ENCODE data around the gene KIF21B.

KIF21B gene, protein sequence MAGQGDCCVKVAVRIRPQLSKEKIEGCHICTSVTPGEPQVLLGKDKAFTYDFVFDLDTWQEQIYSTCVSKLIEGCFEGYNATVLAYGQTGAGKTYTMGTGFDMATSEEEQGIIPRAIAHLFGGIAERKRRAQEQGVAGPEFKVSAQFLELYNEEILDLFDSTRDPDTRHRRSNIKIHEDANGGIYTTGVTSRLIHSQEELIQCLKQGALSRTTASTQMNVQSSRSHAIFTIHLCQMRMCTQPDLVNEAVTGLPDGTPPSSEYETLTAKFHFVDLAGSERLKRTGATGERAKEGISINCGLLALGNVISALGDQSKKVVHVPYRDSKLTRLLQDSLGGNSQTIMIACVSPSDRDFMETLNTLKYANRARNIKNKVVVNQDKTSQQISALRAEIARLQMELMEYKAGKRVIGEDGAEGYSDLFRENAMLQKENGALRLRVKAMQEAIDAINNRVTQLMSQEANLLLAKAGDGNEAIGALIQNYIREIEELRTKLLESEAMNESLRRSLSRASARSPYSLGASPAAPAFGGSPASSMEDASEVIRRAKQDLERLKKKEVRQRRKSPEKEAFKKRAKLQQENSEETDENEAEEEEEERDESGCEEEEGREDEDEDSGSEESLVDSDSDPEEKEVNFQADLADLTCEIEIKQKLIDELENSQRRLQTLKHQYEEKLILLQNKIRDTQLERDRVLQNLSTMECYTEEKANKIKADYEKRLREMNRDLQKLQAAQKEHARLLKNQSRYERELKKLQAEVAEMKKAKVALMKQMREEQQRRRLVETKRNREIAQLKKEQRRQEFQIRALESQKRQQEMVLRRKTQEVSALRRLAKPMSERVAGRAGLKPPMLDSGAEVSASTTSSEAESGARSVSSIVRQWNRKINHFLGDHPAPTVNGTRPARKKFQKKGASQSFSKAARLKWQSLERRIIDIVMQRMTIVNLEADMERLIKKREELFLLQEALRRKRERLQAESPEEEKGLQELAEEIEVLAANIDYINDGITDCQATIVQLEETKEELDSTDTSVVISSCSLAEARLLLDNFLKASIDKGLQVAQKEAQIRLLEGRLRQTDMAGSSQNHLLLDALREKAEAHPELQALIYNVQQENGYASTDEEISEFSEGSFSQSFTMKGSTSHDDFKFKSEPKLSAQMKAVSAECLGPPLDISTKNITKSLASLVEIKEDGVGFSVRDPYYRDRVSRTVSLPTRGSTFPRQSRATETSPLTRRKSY (N-terminal part only)

DNA sequence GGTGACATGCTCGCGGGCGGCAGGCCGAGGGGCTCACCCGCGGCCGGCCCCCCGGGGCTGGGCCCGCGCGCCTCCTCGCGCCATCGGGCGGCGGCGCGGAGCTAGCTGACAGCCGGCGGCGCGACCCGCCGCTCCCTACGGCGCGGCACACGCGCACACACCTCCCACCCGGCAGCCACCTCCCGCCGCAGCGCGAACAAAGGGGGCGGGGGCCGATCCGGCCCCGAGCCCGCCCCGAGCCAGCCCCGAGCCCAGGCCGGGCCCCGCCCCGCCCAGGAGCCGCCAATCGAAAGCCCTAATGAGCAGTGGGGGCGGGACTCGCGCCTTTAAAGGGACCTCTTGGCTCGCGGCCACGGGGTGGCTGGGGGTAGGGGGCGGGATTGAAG lies at the start of gene KIF21B:
KIF21B (minus strand) TSS at position 198 of the 386 bp plus-strand sequence. CDS start 331 bp downstream, outside the sequence.
- peak; percentile 74 to 85 (median 75) for DNase-seq (ENCODE audit: low read depth in 2 of 3, low spot score in 2 of 3)

DNA sequence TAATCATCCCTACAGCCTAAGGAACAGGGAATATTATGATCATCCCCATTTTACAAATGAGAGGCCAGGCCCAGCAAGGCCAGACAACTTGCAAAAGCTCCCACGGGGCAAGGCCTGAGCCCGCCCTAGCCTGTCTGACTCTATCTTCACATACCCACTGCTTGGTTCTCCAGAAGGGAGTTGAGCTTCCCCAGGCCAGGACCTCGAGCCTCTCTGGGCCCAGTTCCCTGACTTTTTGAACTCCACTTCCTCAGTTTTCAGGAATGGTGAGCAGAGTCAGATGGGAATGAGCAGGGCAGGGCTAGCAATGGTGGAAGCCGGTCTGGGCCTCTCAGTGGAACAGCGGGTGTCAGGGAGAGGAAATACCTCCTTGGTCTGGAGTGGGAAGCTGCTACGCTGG lies 49.4 kb upstream of the KIF21B start:
- no peak for DNase-seq (ENCODE audit: low read depth in 2 of 3, low spot score in 2 of 3)

DNA sequence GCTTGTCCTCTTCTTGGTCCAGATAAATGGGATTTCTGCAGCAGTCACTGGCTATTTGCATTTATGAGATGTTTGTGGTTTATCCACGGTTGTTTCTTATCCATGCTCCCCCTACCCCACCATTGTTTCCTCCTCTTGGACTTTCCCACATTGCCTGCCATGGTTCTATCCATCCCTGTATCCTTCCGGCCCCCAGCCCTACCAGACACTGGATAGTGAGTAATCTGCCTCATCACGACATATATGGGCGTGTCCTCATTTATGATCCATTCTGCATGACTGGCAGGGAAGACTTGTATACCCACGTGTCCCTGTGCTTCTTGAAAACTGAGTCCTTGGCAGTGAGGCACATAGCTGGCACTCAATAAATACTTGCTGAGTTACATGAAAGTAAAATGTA lies 48.6 kb upstream of the KIF21B start:
- DNase-seq (ENCODE audit: low read depth in 2 of 3, low spot score in 2 of 3), result no peak

DNA sequence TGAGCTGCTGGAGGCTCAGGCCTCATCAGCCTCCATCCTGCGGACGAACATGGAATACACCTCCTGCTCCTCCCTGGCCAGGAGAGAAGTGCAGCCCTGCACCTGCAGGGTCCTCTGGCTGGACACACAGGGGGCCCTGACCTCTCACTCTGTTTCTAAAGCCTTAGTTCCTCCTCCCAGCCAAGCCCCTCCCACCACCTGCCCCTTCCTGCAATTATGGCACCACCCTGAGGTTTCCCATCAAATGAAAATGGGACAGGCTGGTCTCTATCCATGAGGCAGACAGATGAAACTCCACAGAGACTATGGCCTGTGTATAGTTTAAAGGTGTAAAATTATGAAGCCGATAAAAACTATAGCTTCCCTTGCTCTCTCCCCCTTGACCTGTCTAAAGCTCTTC lies 46.1 kb upstream of the KIF21B start:
- DNase-seq (ENCODE audit: low read depth in 2 of 3, low spot score in 2 of 3), result no peak

DNA sequence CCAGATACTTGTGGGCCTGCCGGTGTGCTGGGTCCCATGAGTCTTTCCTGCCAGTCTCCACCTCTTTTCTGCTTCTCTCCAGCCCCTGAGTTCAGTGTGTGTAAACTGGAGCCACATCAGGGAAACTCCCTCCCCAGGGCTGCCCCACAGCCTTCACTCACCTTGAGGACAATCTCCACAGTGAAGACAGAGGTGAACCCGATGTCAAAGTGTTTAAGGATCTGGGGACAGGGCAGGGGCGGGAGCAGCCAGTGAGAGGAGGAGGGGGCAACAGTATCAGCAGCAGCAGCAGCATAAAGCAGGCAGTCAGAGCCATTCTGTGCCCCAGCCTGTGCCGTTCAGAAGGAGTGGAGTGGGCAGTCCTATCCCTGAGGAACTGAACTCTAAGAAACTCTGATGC lies 45.5 kb upstream of the KIF21B start:
- DNase-seq (ENCODE audit: low read depth in 2 of 3, low spot score in 2 of 3), result no peak

DNA sequence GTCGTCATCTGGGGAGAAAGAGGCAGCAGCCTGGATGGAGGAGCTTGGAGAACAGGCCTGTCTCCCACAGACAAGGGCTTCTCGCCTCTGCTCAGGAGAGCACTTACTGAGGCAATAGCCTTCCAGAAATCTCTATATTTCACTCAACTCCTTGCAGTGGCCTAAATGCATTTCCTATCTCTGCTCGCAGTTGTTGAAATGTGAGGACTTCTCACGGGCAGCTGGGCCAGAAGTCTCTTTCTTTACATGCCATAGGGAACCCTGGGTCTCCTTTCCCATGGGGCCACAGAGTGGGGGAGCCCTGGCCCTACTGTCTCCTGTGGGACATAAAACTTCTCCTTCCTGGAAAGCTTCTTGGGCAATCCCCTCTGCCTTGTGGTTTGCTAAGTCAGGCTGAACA lies 43.5 kb upstream of the KIF21B start:
- no peak for DNase-seq (ENCODE audit: low read depth in 2 of 3, low spot score in 2 of 3)

DNA sequence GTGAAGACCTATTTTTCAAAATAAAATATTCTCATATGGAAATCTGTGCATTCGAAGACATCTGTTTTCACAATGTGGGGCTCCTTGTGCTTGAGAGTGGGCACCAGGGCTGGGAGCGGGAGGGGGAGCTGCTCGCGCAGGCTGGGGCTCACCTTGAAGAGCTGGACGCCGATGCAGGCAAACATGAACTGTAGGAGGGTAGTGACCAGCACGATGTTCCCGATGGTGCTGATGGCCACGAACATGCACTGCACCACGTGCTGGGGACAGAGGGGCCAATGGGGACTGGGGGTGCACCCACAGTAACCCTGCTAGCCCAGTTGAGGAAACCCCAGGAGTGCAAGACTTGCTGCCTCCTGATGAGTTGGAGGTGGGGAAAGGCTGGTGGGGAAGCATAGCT lies 42.2 kb upstream of the KIF21B start:
- no peak for DNase-seq (ENCODE audit: low read depth in 2 of 3, low spot score in 2 of 3)

DNA sequence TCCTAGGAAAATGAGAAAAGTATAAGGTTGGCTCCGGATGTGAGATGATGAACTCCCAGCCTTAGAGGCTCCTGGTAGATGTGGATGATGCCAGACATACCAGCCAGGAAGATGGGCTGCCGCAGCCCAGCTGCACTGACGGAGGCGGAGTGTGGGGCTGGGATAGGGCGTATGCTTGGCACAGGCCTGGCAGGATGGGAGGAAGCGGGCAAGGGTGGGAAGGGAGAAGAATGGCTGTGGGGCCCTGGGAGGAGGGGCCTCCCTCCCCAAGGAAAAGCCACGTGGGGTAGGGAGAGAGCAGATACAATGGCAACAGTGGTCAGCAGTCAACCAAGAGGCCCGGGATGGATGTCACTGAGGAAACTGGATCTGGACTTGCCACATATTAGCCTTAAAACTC lies 41.3 kb upstream of the KIF21B start:
- no peak for DNase-seq (ENCODE audit: low read depth in 2 of 3, low spot score in 2 of 3)

DNA sequence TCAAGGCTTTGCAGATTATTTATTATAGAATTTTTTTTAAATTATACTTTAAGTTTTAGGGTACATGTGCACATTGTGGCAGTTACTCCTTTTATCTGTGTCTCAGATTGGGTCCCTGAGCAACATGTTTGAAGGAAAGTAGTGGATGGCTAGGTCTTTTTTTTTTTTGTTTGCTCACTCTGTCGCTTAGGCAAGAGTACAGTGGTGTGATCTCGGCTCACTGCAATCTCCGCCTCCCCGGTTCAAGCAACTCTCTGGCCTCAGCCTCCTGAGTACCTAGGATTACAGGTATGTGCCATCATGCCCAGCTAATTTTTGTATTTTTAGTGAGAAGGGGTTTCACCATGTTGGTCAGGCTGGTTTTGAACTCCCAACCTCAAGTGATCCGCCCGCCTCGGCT lies 39.6 kb upstream of the KIF21B start:
- no peak for DNase-seq (ENCODE audit: low read depth in 2 of 3, low spot score in 2 of 3)

DNA sequence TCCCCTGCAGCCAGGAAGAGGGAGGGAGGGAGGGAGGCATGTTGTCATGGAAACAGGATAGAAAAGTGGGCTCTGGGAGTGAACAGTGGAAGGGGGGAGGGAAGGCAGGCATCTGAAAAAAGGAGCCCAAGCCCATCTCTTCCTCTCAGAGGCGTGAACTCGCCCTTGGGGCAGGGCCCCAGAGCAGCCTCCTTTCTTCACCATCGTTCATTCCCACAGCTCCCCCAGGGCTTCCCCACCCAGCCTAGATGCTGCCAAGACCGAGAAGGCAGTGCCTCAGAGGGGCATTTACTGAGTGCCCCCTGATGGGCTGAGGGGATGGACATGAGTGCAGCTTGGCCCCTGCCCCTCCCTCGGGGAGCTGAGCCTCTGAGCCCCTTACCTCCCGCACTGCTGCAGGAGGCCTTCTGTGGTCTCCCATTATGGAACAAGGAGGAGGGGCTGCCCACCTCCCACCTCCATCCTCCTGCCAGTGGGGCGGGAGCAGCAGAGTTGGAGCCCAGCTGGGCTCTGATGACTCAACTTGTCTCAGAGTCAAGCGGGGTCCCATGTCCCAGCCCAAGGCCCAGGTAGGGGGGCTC lies 39.1 kb upstream of the KIF21B start:
- no peak for DNase-seq (ENCODE audit: low read depth in 2 of 3, low spot score in 2 of 3)

DNA sequence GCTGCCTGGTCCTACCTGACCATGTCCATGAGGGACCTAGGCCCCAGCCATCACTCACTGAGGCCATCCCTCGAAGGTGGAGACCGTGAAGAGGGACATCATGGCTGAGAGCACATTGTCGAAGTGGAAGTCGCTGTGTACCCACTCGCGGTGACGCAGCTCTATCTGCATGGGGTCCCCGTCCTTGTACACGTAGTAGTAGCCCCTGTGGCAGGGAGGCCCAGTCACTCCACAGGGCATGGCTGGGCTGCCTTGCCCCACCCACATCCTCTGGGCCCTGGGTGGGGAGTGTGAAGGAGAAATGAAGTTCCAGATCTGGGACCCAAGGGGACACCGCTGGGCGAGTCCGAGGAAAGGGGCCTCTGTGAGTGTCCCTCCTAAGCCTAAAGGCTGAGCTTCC lies 38.4 kb upstream of the KIF21B start:
- no peak for DNase-seq (ENCODE audit: low read depth in 2 of 3, low spot score in 2 of 3)

DNA sequence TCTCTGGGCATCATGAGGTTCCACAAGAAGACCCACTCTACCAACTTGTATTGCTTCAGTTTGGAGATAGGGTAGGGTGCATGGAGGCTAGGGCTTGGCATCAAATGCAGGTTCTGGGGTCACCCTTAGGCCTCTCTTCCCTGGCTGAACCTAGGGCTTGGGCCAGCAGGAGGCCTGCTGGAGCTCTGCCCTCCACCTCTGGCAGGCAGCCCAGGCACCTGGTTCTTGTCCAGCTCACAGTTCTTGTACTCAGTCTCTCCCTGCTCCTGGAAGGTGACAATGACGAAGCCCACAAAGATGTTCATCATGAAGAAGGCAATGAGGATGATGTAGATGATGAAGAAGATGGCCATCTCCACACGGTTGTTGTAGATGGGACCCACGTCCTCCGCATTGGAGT lies 37.5 kb upstream of the KIF21B start:
- DNase-seq (ENCODE audit: low read depth in 2 of 3, low spot score in 2 of 3), result no peak

DNA sequence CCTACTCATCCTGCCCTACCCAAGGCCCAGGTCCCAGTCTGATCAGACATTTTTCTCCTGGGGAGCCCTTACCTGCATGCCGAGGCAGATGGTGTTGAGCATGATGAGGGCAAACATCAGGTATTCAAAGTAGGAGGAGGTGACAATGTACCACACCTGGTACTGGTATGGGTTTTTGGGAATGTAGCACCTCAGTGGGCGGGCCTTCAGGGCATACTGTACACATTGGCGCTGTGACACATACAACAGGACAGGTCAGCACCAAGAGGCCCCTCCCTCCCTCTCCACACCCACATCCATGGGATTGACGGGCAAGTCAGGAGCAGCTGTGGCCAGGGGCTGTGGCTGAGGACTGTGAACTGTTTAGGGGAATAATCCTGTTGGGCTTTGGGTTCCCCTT lies 37.1 kb upstream of the KIF21B start:
- DNase-seq (ENCODE audit: low read depth in 2 of 3, low spot score in 2 of 3), result no peak

DNA sequence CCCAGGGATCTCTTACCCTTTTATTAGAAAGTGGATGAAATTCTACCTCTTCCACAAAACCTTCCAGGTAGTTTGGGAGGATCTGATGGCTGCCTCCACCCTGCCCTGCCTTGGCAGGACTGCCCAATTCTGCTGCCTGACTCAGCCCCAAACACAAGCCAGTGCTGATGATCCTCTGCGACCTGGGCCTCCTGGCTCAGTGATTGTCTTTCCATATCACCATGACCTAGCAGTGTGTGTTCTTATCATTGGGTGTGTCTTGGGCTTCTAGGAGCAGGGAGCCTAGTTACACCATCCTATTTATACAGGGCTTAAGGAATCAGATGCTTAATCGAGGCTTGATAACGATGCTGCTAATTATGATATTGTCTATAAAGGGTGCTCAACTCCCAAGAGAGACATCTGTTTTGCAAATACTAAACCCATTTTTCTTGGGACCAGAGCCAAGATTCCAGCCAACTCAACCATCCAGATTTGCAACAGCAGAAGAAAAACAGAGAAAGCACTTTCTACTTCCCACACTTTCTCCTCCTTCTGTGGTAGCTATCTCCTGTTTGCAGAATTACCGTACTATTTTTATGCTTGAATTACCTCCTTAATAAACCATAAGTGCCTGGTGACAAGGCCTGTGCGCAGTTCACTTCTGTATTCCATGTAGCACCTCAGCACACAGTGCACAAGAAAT lies 36.5 kb upstream of the KIF21B start:
- DNase-seq (ENCODE audit: low read depth in 2 of 3, low spot score in 2 of 3), result no peak

DNA sequence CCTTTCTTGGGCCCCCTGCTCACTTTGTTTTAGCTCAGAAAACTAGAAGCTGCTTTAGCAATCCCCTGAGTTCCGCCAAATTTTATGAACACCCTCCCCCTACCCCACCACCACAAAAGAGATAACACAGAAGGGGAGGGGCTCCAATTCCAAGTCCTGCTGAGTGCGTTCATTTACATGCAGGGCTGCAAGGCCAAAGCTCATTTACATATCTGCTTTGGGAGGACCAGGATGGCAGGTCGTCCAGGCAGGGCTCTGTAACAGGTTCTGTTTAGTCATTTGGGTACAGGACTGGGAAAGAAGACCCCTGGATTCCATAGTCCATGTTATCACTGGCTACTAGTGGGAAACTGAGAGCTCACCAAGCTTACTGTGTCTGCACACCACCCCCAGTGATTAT lies 35.9 kb upstream of the KIF21B start:
- no peak for DNase-seq (ENCODE audit: low read depth in 2 of 3, low spot score in 2 of 3)

DNA sequence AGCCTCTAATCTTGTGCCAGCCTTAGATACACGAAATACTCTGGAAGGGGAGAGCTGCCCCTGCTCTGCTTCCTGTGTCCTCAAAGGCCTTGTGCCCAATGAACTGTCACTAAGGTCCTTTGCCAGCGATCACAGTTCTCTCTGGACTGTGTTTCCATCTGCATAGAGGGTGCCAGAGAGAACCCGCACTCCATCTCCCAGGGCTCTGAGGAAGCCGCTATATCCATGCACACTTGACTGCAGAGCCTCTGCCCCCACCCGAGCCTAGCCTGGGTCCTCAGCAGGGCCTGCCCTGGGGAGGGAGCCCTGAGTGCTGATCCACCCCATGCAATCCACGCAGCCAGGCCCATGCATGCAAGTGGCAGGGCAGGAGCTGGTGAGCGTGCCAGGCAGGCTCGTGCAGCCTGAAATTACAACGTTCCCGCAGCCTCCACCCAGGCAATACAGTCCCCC lies 30.6 kb upstream of the KIF21B start:
- DNase-seq (ENCODE audit: low read depth in 2 of 3, low spot score in 2 of 3), result no peak

DNA sequence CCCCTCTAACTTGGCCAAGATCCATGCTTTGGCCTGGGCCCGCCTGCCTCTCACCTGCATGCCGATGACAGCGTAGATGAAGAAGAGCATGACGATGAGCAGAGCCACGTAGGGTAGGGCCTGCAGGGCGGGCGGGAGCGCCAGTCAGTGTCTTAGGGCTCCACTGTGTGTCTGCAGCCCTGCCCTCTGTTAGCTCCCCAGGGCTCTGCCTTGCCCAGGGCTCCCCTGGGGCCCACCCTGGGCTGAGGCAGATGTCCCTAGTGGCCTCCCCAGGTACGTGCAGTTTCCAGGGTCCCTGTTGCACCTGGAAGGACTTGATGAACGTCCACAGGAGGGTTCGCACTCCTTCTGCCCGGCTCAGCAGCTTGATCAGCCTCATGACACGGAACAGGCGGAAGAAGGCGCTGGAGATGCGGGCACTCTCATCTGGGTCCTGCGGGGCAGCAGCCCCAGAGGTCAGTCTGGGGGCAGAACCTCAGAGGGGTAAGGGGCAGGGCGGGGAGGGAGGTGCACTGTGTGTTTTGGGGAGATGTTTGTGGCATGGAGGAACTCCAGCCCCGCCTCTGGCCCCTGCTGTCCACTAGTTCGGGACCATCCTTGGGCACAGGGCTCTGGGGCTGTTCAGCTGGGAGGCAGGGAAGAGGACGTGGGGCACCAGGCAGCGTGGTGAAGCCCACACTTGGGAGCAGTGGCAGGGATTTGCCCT lies 29.8 kb upstream of the KIF21B start:
- no peak for DNase-seq (ENCODE audit: low read depth in 2 of 3, low spot score in 2 of 3)

DNA sequence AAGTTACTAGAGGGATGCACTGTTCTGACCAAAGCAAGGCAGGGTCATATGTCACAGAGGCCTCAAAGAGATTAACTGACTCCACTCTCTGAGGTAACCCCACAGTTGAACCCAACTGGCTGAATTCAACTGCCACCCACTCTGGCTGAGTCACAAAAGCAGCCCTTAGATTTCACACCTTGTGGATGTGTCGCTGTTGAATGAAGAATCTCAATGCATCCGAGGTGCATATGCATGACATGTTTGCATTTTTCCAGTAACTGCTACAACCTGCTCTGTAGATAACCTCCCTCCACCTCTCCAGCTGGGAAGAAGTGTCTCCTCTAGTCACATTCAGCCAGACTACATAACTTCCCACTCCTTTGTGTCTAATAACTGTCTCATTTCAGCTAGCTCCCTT lies 27.9 kb upstream of the KIF21B start:
- no peak for DNase-seq (ENCODE audit: low read depth in 2 of 3, low spot score in 2 of 3)

DNA sequence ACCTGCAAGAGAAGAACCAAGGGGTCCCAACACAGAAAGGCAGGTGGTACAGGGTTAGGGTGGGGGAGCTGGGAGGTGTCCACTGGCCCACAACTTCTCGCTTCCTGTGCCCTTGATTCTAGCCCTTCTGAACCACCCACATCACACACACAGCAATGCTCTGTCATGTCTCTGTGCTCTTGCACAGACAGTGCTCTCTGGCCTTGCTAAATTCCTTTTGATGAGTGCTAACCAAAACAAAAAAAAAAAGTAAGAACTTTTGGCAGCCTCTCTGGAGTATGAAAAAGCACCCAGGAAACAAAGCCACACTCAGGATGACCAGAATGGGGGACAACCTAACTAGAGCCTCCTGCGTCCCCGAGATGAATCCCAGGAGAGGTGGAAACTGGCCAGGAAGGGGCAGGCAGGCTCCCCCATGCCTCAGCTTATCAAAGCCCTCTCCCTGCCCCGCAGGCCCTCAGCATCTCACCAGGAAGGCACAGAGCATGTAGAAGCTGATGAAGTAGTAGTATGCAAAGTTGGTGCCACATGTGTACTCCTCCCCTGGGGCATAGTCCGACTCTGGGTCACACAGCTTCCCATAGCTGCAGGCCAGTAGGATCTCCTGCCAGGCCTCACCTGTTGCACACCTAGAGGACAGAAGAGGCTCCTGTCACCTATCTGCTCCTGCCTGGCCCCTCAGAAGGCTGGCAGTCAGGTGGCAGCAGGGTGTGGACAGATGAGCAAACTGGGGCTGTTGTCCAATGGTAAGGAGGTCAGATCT lies 27.2 kb upstream of the KIF21B start:
- DNase-seq (ENCODE audit: low read depth in 2 of 3, low spot score in 2 of 3), result no peak
